Measurements from ENCODE around the gene MBNL2. TPM values are rescaled to one million over a fixed set of nuclear protein-coding genes. Genes with fewer than 3 reads are reported as not detected.

Gene MBNL2
- total and polyA plus RNA-seq, 10 of the 15 experiments (the other 5 are each of a cell fraction or from before 2014, with no cell fraction given), result 1.6 to 9.7 (median 6.7) TPM

- CTCF ChIA-PET, result no interaction called here
- Histone ChIP-seq H3K9me3 (replicated peaks; ENCODE audit: control insufficient read depth, insufficient read depth, low read length) (no peaks in the 10 kb centered on the region), H3K4me3 (no peak overlapping the region), H3K27ac (ENCODE audit: control insufficient read depth, insufficient read depth) (no peak overlapping the region), H3K36me3 (ENCODE audit: control insufficient read depth in 2 of 2, insufficient read depth in 2 of 2, low read length in 1 of 2) (no peaks in the 10 kb centered on the region), H4K20me1 (ENCODE audit: control insufficient read depth, insufficient read depth) (no peaks in the 10 kb centered on the region), H3K9ac (ENCODE audit: control insufficient read depth, insufficient read depth, low read length) (no peak overlapping the region), H3K27me3 (replicated peaks in 1 of 2; ENCODE audit: control insufficient read depth in 2 of 2, insufficient read depth in 2 of 2, low read length in 1 of 2) (no peaks in the 10 kb centered on the region), H3K4me1 (ENCODE audit: control insufficient read depth, insufficient read depth, low read length) (no peaks in the 10 kb centered on the region), H3K4me2 (ENCODE audit: control insufficient read depth, insufficient read depth) (no peak overlapping the region), H2AFZ (ENCODE audit: control insufficient read depth, low read depth, low read length) (no peak overlapping the region), H3K79me2 (ENCODE audit: control insufficient read depth, insufficient read depth, low read length) (no peaks in the 10 kb centered on the region)
- intact Hi-C loops (cut with micrococcal nuclease; ENCODE audit: unreplicated experiment), result no loop called here
- RAD21 ChIA-PET (ENCODE audit: unreplicated experiment), result no interaction called here
- POLR2A ChIA-PET, result no interaction called here
- SMC1A ChIA-PET (ENCODE audit: uncharacterized antibody, unreplicated experiment), result interaction anchor here (1.1 kb wide), 1 partner anchor 106 kb away, joined by 3 read pairs; no protein-coding TSS in a partner anchor
- FAIRE-seq (no peak), DNase-seq (ENCODE audit: low read depth, low spot score) (no peak), ATAC-seq (no peak)
- no TSS peak for BruUV-seq (replicated peaks)
- WGBS (ENCODE audit: insufficient coverage, insufficient replicate concordance, low lambda C conversion rate, missing lambda C conversion rate), result 0% methylated on average over 1 of the region's 1 CpG
- in situ Hi-C loops (cut with MboI), result no loop called here
- TF ChIP-seq PRDM15 (CRISPR knock-in tag; IDR thresholded peaks at IDR 0.05) (no peak), NBN (IDR thresholded peaks at IDR 0.05) (no peak), JUNB (IDR thresholded peaks at IDR 0.05) (no peak), GATAD2B (conservative IDR thresholded peaks at IDR 0.05; ENCODE audit: low read depth) (no peak), CREM (IDR thresholded peaks at IDR 0.05; ENCODE audit: low read depth) (no peak), SP1 (IDR thresholded peaks at IDR 0.05; ENCODE audit: low read depth, low read length) (no peak), IKZF1 (conservative IDR thresholded peaks at IDR 0.05) (no peak), KAT2A (conservative IDR thresholded peaks at IDR 0.05; ENCODE audit: control insufficient read depth, low read depth, low read length) (no peak), RUNX3 (IDR thresholded peaks at IDR 0.05; ENCODE audit: low read length) (no peak), USF1 (IDR thresholded peaks at IDR 0.05; ENCODE audit: borderline replicate concordance, extremely low read length, insufficient read depth, low read depth, low read length) (no peak), CTCF (IDR thresholded peaks at IDR 0.05 in 2 of 3, conservative IDR thresholded peaks at IDR 0.05 in 1 of 3; ENCODE audit: control insufficient read depth in 2 of 3, extremely low read depth in 1 of 3, insufficient read depth in 1 of 3, low read depth in 3 of 3, low read length in 3 of 3) (no peak), RAD51 (IDR thresholded peaks at IDR 0.05) (no peak), PBX3 (IDR thresholded peaks at IDR 0.05; ENCODE audit: insufficient replicate concordance, low read depth, low read length) (no peak), SMAD1 (IDR thresholded peaks at IDR 0.05; ENCODE audit: low read depth, partially characterized antibody) (no peak)
Observed at GRCh38 chr13:97413694-97414093, 191.6 kb downstream of the MBNL2 start.

All from GM12878 (cell line).